Activated CD8-positive, alpha-beta memory T cell treated with anti-CD3 and anti-CD28 coated beads, Interleukin-2, amount 10 ng/mL, durations not matched to agents 7 days and 5 days (primary cell): ENCODE data around the gene NEK5. TPM values are rescaled to one million over a fixed set of nuclear protein-coding genes. Genes with fewer than 3 reads are reported as not detected.

ENCODE experiments used
- ATAC-seq: fragments of 150-1000 bp; cut with Tn5 transposase; one replicate; pipeline ENCODE4 v1.10.0; 2021; ENCODE audit warnings: moderate library complexity
- CTCF ChIA-PET: fragments of 350-600 bp; sonication (Branson Sonifier 250); formaldehyde crosslinking; loops from one replicate; lab custom pipeline; 2021; ENCODE audit warnings: antibody characterized with exemption; lab: Charles Lee
- DNase-seq: peaks from one replicate; pipeline ENCODE4 v3.0.0-alpha.2; 2020
- H3K27ac Mint-ChIP-seq: one replicate; pipeline ENCODE4 v1.8.0; 2021; ENCODE audit warnings: mild to moderate bottlenecking, mixed read lengths
- H3K27me3 Mint-ChIP-seq: one replicate; pipeline ENCODE4 v1.8.0; 2021; ENCODE audit warnings: mixed read lengths
- H3K36me3 Mint-ChIP-seq: one replicate; pipeline ENCODE4 v1.8.0; 2021; ENCODE audit warnings: mild to moderate bottlenecking, mixed read lengths
- H3K4me1 Mint-ChIP-seq: one replicate; pipeline ENCODE4 v1.8.0; 2021; ENCODE audit warnings: mixed read lengths
- H3K4me3 Mint-ChIP-seq: one replicate; pipeline ENCODE4 v1.8.0; 2021; ENCODE audit warnings: mild to moderate bottlenecking, moderate library complexity, mixed read lengths
- H3K9me3 Mint-ChIP-seq: one replicate; pipeline ENCODE4 v1.8.0; 2022; ENCODE audit warnings: low read depth, mixed read lengths
- total RNA-seq, 2 experiments: library from RNA; stranded (reverse); gene quantifications; one replicate each; pipeline ENCODE4 v1.2.3, GENCODE V29; 2021

The NEK5 gene
- total RNA-seq, 2 experiments from 2014 or later, result not detected

DNA sequence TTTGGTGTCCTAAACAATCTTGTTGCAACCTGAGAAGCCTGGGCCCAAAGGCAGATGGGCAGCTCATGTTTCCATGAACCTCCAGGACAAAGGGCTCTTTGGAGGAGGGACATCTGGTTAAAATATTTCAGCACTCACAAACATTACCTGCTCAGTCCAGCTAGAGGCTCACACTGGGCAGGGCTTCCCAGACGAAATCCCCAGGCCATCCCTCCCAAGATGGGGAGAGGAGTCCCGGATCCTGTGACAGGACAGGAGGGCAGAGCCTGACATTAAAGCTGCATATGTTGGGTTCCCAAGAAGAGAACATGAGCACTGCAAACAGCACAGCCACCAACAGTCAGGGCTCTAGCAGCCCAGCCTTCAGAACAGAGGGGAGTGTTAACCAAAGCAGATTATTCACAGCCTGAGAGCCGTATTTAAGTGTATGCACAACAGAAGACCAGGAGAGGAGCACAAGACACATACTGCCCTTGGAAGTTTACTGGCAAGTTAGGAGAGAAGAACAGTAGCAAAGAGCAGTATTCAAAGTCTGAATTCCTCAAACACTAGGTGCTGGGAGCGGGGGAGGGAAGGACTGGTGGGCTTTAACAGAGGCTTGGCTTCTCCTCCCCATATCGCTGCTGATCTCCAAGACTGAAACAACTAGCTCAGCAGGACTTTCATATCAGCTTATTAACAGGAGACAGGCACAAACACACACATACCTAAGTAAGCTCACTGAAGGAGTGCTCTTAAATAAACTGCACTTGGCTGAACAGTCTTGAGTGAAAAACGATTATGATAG lies 130.0 kb downstream of the NEK5 start:
- Mint-ChIP-seq H3K27me3 (peaks cover 25% of the 10 kb centered on the region), H3K4me3 (no peak overlapping the region), H3K4me1 (peaks cover 8% of the 10 kb centered on the region), H3K9me3 (no peaks in the 10 kb centered on the region), H3K27ac (no peak overlapping the region), H3K36me3 (no peaks in the 10 kb centered on the region)
- ATAC-seq (no peak), DNase-seq (no peak)
- CTCF ChIA-PET, result interaction anchor here (1.2 to 2.9 kb wide), 2 partner anchors 121 to 129 kb away, joined by 3 to 13 read pairs; partner anchors contain the start of gene NEK5

DNA sequence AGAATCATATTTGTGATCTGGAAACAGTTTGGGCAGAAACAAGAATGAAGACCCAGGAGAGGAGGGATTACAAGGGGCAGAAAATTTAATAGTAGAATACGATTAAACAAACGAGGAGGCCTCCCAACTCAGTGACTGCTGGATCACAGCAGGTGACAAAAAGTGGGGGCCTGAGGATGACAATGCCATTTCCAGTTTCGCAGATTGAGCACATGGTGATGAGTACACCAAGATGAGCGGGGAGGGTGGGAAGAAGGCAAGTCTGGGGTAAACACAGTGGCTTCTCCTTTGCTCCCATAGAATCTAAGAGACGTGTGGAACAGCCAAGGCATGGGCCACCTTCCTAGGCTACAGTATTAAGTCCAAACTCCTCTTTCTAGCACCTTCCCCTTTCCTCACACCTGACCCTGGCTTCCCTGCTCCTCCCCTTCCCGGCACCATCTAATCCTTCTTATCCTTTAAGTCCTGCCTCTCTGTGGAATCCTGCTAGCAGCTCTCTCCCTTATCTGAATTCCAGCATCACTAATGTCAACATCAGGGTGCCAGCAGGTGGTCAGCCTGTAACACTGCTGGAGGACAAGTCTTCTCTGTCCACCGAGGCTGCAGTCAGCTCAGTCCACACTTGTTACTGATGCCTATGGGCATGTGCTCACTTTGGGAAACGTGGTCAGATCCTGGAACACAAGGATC lies 131.1 kb downstream of the NEK5 start:
- CTCF ChIA-PET, result interaction anchor here (1.2 to 2.9 kb wide), 2 partner anchors 122 to 130 kb away, joined by 3 to 13 read pairs; partner anchors contain the start of gene NEK5
- H3K9me3 Mint-ChIP-seq, result no peaks in the 10 kb centered on the region
- DNase-seq (no peak), ATAC-seq (no peak)
- no peak overlapping the region for H3K4me3 Mint-ChIP-seq
- H3K27me3 Mint-ChIP-seq, result peaks cover 29% of the 10 kb centered on the region
- no peaks in the 10 kb centered on the region for H3K36me3 Mint-ChIP-seq
- H3K4me1 Mint-ChIP-seq, result peaks cover 8% of the 10 kb centered on the region
- no peak overlapping the region for H3K27ac Mint-ChIP-seq

DNA sequence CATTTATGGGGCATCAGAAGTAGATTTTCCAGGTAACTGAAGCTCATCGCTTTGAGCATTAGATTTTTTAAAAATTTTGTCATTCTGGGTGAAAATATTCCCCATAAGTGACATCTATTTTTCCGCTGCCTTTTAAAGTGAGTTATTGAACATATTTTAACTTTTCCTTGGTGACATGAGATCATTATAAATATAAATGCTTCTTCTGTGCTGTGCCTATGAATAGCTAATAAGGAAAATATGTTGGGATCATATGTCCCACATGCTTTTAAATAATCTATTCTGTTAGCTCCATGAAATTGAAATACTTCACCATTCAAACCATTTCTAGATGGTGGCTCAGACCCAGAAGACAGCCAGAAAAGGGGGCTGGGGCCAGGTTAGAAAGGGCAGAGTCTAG lies 131.7 kb downstream of the NEK5 start:
- Mint-ChIP-seq H3K4me1 (peaks cover 8% of the 10 kb centered on the region), H3K27ac (no peak overlapping the region), H3K9me3 (no peaks in the 10 kb centered on the region), H3K36me3 (no peaks in the 10 kb centered on the region), H3K4me3 (no peak overlapping the region), H3K27me3 (peaks cover 29% of the 10 kb centered on the region)
- no peak for DNase-seq
- no peak for ATAC-seq
- CTCF ChIA-PET, result interaction anchor here (2.9 kb wide), 1 partner anchor 131 kb away, joined by 13 read pairs; the partner anchor contains the start of gene NEK5

DNA sequence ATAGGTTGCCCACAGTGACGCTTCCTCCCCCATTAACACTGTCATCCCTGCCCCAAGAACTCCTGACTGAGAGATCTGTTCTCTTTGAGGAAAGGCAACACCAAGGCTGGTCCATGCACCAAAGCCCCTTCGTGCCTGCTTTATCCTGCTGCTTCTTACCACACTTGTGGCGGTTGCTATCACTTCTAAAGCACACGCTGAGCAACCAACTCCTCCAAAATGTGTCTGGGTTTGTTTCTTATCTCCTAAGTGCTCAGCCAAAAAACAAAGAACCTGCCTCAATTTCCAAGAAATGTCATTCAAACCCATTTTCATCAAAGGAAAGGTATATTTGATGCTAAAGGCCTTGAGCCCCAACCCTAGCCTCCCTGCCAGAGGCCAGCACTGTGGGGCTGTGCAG lies 132.2 kb downstream of the NEK5 start:
- Mint-ChIP-seq H3K4me1 (peaks cover 8% of the 10 kb centered on the region), H3K36me3 (no peaks in the 10 kb centered on the region), H3K27me3 (peaks cover 29% of the 10 kb centered on the region), H3K27ac (no peak overlapping the region), H3K4me3 (no peak overlapping the region), H3K9me3 (no peaks in the 10 kb centered on the region)
- DNase-seq (no peak), ATAC-seq (no peak)
- CTCF ChIA-PET, result interaction anchor here (0.6 to 2.9 kb wide), 2 partner anchors 38 to 131 kb away, joined by 3 to 13 read pairs; partner anchors contain the start of gene NEK5

DNA sequence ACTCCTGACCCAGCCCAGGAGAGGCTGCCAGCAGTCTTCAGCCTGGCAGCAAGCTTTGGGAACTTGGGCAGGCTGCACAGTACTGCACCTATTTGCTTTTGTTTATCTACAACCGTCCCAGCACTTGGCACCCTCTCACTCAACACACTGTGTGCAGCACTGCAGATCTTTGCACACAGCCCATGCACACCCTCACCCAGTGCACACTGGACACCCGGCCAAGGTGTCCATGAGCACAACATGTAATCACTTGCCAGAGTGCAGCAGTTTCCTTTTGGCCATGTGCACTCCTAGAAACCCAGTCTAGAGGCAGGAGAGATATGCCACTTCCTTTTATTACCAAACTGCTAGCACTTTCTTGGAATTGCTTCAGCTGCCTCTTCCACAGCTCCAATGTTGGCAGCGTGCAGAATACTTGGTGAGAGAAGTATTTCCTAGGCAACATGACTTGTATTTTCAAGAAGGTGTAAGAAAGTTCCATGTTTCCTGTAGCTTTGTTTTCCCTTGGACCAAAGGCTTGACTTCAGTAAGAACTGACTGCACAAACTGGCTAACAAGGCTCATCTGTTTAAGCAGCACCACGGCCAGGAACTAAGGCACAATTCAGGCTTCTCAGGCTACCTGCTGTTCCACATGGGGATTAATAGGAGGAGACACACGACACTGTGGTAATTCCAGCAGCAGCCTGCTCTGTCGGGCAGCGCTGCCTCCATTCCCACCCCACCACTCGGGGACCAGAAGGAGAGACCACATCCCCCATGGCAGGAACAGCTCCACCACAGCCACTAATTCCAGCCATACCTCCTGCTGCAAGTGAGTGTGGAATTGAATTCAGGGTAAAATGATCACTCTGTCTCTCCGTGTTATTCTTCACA lies 133.0 kb downstream of the NEK5 start:
- no peaks in the 10 kb centered on the region for H3K36me3 Mint-ChIP-seq
- peaks cover 25% of the 10 kb centered on the region for H3K27me3 Mint-ChIP-seq
- no peak overlapping the region for H3K4me3 Mint-ChIP-seq
- no peak for DNase-seq
- no peak overlapping the region for H3K27ac Mint-ChIP-seq
- H3K4me1 Mint-ChIP-seq, result peaks cover 8% of the 10 kb centered on the region
- H3K9me3 Mint-ChIP-seq, result no peaks in the 10 kb centered on the region
- CTCF ChIA-PET, result interaction anchor here (0.6 kb wide), 1 partner anchor 37 kb away, joined by 3 read pairs; no protein-coding TSS in a partner anchor
- ATAC-seq, result no peak

DNA sequence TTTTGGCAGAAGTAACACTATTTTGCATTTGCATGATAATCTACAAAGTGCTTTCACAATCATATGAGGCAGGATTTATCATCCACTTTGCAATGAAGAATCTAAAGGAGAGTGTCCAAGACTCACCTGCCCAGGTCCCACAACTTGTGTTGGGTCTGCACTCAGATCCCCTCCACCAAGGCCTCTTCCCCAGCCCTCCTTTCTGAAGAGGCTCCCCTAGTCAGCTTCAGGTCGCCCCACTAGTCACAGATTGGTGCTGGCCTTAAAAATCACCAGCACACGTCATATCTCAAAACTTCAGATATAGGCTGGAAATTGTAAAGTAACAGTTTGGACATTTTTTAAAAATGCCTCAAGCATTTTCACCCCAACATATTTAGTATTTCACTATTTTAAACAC lies 135.2 kb downstream of the NEK5 start:
- Mint-ChIP-seq H3K27ac (no peak overlapping the region), H3K27me3 (peaks cover 17% of the 10 kb centered on the region), H3K4me3 (no peak overlapping the region), H3K9me3 (no peaks in the 10 kb centered on the region), H3K36me3 (no peaks in the 10 kb centered on the region), H3K4me1 (peaks cover 8% of the 10 kb centered on the region)
- no peak for ATAC-seq
- CTCF ChIA-PET, result no interaction called here
- DNase-seq, result no peak

DNA sequence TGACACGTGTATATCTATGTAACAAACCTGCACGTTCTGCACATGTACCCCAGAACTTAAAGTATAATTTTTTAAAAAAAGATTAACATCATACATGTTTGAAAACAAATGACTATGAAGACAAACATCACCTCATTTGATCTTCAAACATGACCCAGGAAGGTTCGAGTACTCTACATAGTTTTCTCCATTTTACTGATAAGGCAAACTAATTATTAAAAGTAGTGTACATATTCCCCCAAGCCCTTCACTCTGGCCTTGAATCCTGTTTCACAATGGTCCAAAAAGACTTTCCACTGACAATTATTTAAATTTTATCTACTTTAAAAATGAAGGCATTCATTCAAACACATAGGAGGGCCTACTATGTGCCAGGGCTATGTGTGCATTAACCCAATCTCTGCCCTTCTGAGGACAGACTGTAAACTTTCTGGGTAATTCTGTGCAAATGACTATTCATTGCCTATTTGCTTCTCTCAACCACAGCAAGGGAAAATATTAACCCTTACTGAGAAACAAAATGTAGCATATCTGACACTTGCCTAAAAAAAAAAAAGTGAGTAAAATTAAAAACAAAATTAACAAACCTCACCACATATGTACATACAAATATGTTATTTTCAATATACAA lies 139.8 kb downstream of the NEK5 start:
- Mint-ChIP-seq H3K27ac (no peak overlapping the region), H3K36me3 (no peaks in the 10 kb centered on the region), H3K4me3 (no peak overlapping the region), H3K4me1 (no peaks in the 10 kb centered on the region), H3K9me3 (no peaks in the 10 kb centered on the region), H3K27me3 (peaks cover 45% of the 10 kb centered on the region)
- CTCF ChIA-PET, result no interaction called here
- no peak for ATAC-seq
- no peak for DNase-seq

Other genes starting within 250 kb of the NEK5 start
- under 1 TPM; 0.38 to 0.80 TPM for gene ATP7B, start 117.6 kb downstream of the NEK5 start, total RNA-seq
- 10 to 100 TPM; 23.9 to 28.9 TPM for gene ALG11, start 116.7 kb downstream of the NEK5 start, total RNA-seq
- 10 to 100 TPM in 1 of 2 experiments, 1 to 10 TPM in 1; 8.7 to 11.5 TPM for gene UTP14C, start 104.4 kb downstream of the NEK5 start, total RNA-seq
- 1 to 10 TPM; 2.6 to 2.8 TPM for gene NEK3, start 30.5 kb upstream of the NEK5 start, total RNA-seq